GM12892 (cell line): ENCODE data around the gene RGS9.
A peak's percentile ranks its signal among the peaks of the same experiment; 100 is the strongest.
"Not testable (repeated sequence)": the region's sequence is repeated elsewhere in the genome, so short reads cannot be mapped to it uniquely, and the experiment has no call there.

Experiments used
- DNase-seq: peaks from one replicate; pipeline ENCODE4 v3.0.0; 2011; ENCODE audit not compliant: insufficient read length
- FAIRE-seq: peaks from 2 replicates; lab custom pipeline; 2011; peaks lifted over from hg19 to GRCh38; lab: Jason Lieb, UNC
- POLR2A ChIP-seq: IDR thresholded peaks from 2 replicates; pipeline ENCODE4 v1.6.1; 2011; ENCODE audit warnings: low read depth, low read length, control low read depth
- POLR2AphosphoS5 ChIP-seq: IDR thresholded peaks from 2 replicates; pipeline ENCODE4 v1.6.1; 2011; ENCODE audit warnings: low read depth, low read length, control low read depth
- TAF1 ChIP-seq: IDR thresholded peaks from 2 replicates; pipeline ENCODE4 v1.6.1; 2011; ENCODE audit warnings: low read depth, mild to moderate bottlenecking, control low read depth, low read length, borderline replicate concordance

The RGS9 gene

GRCh38 chr17:65102235-65102634 is 34.9 kb upstream of the RGS9 start:
- FAIRE-seq = no peak

GRCh38 chr17:65102788-65103187 is 34.4 kb upstream of the RGS9 start:
- DNase-seq (no peak), FAIRE-seq (no peak)
- no peak for TF ChIP-seq TAF1
- TF ChIP-seq POLR2A = no peak
- no peak for TF ChIP-seq POLR2AphosphoS5

More at GRCh38 chr17:65102235-65102634, 34.9 kb upstream of the RGS9 start:
- TF ChIP-seq POLR2A = no peak
- DNase-seq = no peak

GRCh38 chr17:65103431-65103830 is 33.7 kb upstream of the RGS9 start:
- no peak for DNase-seq
- FAIRE-seq = no peak
- no peak for TF ChIP-seq POLR2A

GRCh38 chr17:65103896-65104295 is 33.3 kb upstream of the RGS9 start:
- peak; percentile 40 for FAIRE-seq
- no peak for DNase-seq
- no peak for TF ChIP-seq POLR2A

GRCh38 chr17:65104541-65104940 is 32.6 kb upstream of the RGS9 start:
- FAIRE-seq (no peak), DNase-seq (no peak)

GRCh38 chr17:65104973-65105372 is 32.2 kb upstream of the RGS9 start:
- FAIRE-seq = no peak
- TF ChIP-seq TAF1 (no peak), POLR2A (no peak), POLR2AphosphoS5 (no peak)
- DNase-seq = no peak

More at GRCh38 chr17:65104541-65104940, 32.6 kb upstream of the RGS9 start:
- no peak for TF ChIP-seq POLR2A
- no peak for TF ChIP-seq TAF1
- no peak for TF ChIP-seq POLR2AphosphoS5

- no peak for TF ChIP-seq TAF1
- no peak for TF ChIP-seq POLR2AphosphoS5
- no peak for TF ChIP-seq POLR2A
- DNase-seq (no peak), FAIRE-seq (no peak)
These were observed 29.0 kb upstream of the RGS9 start for GRCh38 chr17:65108152-65108551.

GRCh38 chr17:65109543-65109942 is 27.6 kb upstream of the RGS9 start:
- TF ChIP-seq POLR2AphosphoS5 = no peak
- no peak for TF ChIP-seq TAF1
- TF ChIP-seq POLR2A = no peak
- FAIRE-seq = no peak

GRCh38 chr17:65109990-65110680 is 27.0 kb upstream of the RGS9 start:
- DNase-seq (no peak), FAIRE-seq (no peak)
- no peak for TF ChIP-seq POLR2A
- TF ChIP-seq TAF1 = no peak
- TF ChIP-seq POLR2AphosphoS5 = no peak

More at GRCh38 chr17:65109543-65109942, 27.6 kb upstream of the RGS9 start:
- DNase-seq = no peak

- TF ChIP-seq POLR2A (no peak), POLR2AphosphoS5 (no peak), TAF1 (no peak)
- no peak for FAIRE-seq
These were observed 21.3 kb upstream of the RGS9 start for GRCh38 chr17:65115839-65116238.

GRCh38 chr17:65116515-65116914 is 20.7 kb upstream of the RGS9 start:
- FAIRE-seq, DNase-seq: not testable (repeated sequence)

More at GRCh38 chr17:65115839-65116238, 21.3 kb upstream of the RGS9 start:
- no peak for DNase-seq

- FAIRE-seq = no peak
- TF ChIP-seq POLR2AphosphoS5 (no peak), TAF1 (no peak), POLR2A (no peak)
- DNase-seq = no peak
These were observed 19.7 kb upstream of the RGS9 start for GRCh38 chr17:65117384-65118035.

GRCh38 chr17:65121368-65121767 is 15.8 kb upstream of the RGS9 start:
- no peak for DNase-seq
- TF ChIP-seq POLR2A = no peak
- no peak for FAIRE-seq
